Fibroblast of skin of abdomen (primary cell): Measurements from ENCODE around the gene DCTD. TPM values are rescaled to one million over a fixed set of nuclear protein-coding genes. Genes with fewer than 3 reads are reported as not detected.

ENCODE experiments used
- DNase-seq: peaks from one replicate; pipeline ENCODE4 v3.0.0-alpha.2; 2013
- polyA plus RNA-seq, 2 experiments: library from polyadenylated mRNA; unstranded; fragments of 120-200 nt; gene quantifications; one replicate each; pipeline ENCODE4 v1.2.1, GENCODE V29; 2013; ENCODE audit not compliant: insufficient read length in 2 of 2

Gene DCTD
- polyA plus RNA-seq (2013, experiment 1 of 2; ENCODE audit: insufficient read length), result 119 TPM
- polyA plus RNA-seq (2013, experiment 2 of 2; ENCODE audit: insufficient read length), result 123 TPM

DNA sequence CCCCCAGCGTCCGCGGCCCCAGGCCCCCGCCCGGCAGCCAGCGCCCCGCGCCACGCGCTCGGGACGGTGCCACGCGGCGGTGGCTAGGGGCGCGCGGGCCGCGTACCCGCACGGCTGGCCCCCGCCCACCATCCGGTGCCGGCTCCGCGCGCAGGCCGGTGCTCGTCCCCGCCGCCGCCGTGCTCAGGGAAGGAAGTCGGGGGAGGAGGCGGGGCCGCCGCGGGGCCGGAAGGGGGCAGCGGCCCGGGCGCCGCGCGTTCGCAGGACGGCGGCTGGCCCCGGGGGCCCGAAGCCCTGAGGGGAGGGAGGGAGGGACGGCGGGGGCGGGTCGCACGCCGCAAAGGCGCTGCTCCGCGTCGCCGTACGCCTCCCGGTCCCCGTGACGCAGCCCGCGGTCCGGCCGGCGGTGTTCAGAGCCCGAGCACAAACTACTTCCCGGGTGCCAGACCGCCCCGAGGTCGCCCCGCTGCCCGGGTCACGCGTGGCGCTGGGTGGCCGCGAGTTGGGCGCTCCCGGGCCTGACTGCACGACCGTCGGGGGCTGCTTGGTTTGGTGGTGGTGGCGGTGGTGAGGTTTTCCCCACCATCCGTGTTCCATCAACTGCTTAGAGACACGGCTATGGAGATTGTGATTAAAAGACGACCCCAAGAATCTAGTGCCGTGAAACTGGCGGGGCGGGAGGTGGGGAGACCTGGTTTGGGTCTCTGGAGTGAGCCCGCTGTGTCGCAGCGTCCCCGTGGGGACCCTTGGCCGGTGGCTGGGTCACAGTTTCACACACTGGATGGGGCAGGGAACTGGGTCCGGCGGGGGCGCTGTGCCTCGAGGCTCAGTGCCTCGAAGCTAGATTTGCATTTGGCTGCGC is at the start of gene DCTD:
DCTD (minus strand) TSS at position 205 of the 862 bp plus-strand sequence. CDS start 1,818 bp downstream, outside the sequence.
- peak; percentile 81 for DNase-seq

DNA sequence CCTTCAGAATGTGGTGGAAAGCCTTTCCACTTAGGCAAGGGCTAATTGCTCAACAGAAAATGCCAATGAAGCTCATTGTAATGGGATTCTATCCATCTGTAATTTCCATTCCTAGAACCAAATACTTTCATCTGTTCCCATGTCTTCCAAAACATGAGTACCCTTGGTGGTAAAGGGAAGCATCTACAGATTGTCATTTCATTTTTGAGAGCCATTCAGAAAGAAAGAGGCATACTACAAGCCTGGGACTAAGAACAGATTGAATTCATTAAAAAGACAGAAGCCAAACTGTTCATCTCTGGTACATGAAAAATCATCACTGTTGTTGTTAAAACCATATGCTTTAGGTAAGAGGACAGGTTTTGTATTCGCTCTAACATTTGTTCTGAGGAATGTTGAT is 43.6 kb upstream of the DCTD start:
- DNase-seq, result peak; percentile 21

- no peak for DNase-seq
Measured at GRCh38 chr4:182960228-182960627, 43.0 kb upstream of the DCTD start.

GRCh38 chr4:182955411-182955810 is 38.2 kb upstream of the DCTD start:
- DNase-seq, result no peak

DNA sequence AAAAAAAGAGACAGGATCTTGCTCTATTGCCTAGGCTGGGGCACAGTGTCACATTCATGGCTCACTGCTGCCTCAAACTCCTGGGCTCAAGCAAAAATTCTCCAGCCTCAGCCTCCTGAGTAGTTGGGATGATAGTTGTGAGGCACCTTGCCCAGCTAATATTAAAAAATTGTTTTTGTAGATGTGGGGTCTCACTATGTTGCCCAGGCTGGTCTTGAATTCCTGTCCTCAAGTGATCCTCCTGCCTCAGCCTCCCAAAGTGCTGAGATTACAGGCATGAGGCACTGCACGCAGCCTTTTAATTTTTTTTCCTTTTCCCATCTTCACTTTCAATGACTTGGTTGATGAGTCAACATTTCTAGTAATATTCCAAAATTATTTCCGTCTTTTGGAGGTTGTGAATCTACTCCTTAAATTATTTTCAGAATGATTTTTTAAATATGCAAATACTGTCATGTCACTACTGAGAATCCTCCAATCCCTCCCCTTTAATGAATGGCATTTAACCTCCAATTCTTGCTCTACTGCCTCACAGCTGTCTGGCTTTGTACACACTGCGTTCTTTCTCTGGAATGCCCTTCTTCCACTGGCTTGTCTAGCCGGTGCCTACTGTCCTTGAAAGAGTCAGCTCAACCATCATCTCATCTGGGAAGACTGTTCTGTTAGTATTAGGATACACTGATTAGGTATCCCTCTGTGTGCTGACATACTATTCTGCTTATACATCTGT is 27.5 kb upstream of the DCTD start:
- DNase-seq, result no peak

GRCh38 chr4:182939680-182940079 is 22.5 kb upstream of the DCTD start:
- no peak for DNase-seq

DNA sequence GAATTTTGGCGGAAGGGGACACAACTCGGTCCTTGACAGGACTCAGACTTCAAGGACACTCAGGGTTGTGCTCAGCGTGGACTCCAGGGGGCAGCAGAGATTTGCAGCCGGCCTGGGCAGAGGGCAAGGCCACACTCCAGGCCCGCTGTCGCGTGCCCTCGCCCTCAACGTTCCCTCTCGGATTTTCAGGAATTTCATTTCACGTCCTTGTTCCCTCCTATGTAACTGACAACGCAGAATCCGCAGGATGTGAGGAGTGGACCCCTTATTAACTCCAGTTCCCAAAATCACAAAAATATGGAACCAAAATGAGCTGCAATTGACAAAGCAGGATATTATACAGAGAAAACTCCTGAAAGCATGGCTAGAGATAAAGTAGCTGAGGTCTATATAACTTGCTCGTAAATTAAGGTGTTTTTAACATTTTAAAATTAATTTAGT is 21.0 kb upstream of the DCTD start:
- DNase-seq, result peak; percentile 54

- DNase-seq, result no peak
Measured at GRCh38 chr4:182937268-182938204, 20.4 kb upstream of the DCTD start.

DNA sequence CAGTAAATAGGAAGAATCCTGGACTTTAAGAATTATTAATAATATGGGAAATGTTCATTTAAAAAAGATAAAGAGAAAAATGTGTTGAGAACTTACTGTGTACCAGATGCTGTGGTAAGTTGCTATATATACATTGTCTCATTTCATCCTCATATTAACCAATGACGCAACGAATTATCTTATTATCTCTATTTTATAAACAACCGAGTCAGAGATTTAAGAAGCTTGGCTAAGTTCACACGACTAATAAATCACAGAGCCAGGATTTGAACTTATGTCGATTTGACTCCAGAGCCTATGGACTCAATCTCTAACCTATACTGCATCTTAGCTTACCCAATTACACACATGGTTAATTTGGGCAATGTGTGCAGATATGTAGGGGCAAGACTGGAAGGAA is 15.5 kb upstream of the DCTD start:
- no peak for DNase-seq

GRCh38 chr4:182931691-182932345 is 14.6 kb upstream of the DCTD start:
- DNase-seq, result peak; percentile 68

DNA sequence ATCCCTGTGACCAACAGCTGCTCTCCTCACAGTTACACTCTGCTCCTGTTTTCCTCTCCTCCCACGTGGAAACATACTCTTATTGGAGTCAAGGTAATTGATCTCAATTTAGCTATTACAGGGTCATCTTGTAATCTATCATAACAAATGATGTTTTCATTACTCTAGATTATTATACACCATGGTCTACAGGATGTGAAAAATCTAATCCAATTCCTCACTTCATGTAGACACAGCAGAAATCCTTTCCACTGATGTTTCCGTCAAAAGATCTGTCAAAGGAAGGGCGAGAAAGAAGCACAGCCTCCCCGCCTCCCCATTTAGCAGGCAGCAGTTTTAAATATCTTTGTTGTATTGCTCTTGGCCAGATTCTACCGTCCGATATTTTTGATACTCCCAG is 13.7 kb upstream of the DCTD start:
- DNase-seq, result no peak

DNA sequence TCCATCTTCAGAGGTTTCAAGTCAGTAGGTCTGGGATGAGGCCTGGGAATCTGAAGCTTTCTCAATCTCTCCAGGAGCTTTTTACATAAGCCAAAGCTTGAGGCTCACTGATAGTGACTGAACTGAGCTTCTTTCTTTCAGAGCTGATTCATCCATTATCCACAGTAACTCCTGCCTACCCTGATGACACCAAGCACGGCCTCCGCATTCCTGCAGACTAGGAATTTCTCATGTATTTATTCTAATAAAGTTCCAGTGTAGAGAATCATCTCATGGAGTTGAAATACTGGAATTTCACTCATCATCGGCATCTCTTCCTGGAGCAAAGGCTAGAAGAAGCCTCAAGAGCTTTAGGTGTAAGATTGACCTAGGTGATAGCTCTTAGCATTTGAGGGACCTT is 12.1 kb upstream of the DCTD start:
- DNase-seq, result peak; percentile 94

DNA sequence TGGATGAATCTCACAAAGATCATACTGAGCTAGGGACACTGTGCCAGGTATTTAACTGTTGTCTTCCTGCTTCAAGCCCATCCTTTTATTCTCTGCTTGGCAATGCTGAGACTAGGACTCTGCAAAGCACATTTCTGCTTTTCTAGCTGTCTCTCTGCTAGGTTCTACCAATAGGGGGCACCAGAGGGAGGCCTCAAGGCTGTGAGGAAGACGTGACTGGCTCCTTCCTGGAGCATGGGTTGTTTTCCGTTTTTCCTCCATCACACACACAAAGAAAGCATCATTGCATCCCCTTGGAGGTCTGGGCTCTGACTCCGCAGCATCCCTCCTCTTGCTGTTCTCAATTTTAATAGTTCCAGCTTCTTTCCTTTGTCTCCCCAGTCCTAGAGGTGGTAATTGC is 10.9 kb upstream of the DCTD start:
- DNase-seq, result no peak

GRCh38 chr4:182927505-182927904 is 10.3 kb upstream of the DCTD start:
- DNase-seq, result no peak

GRCh38 chr4:182925855-182926254 is 8.7 kb upstream of the DCTD start:
- DNase-seq, result no peak

DNA sequence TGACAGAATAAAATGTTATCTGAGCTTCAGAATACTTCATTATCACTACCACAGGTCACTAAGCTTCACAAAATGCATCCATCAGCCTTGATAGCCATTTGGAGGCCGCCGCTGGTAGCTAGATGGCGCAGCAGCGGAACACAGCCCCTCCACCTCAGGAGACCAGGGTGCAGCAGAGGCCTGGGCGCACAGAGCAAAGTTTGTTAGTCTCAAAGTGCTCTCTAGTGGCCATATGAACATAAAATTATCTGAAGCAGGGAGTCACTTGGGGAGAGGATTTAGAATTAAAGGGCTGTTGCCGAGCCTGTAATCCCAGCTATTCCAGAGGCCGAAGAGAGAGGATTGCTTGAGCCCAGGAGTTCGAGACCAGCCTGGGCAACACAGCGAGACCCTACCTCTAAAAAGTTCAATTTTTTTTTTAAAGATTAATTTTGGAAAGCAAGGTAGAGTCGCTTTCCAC is 8.1 kb upstream of the DCTD start:
- peak; percentile 83 for DNase-seq

GRCh38 chr4:182924497-182924896 is 7.3 kb upstream of the DCTD start:
- DNase-seq, result no peak

- DNase-seq, result no peak
Measured at GRCh38 chr4:182923796-182924340, 6.7 kb upstream of the DCTD start.

- DNase-seq, result no peak
Measured at GRCh38 chr4:182923366-182923765, 6.2 kb upstream of the DCTD start.

GRCh38 chr4:182922501-182923284 is 5.5 kb upstream of the DCTD start:
- peak; percentile 33 for DNase-seq

DNA sequence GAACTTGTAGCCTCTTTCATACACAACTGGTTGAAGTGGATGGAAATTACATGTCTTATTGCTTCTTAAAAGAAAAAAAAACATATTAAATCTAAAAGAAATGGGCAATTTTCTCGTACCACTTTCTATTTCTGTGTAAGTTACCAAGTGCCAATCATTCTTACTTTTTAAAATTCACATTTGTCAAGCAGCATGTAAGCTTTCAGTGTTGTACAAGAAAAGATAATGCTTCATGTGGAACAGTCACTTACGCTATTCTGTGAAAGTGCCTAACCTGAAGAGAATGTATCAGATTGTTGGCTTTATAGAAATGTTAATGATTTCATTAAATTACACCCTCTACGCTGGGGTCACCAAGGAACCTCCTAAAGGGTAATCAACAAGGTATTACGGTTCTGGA is 4.4 kb upstream of the DCTD start:
- DNase-seq, result no peak
